Stomach (tissue), 4 donors: ENCODE results near the gene RSRC1.
A peak's percentile ranks its signal among the peaks of the same experiment; 100 is the strongest.

ENCODE experiments used
- CTCF ChIP-seq, 7 experiments: fragments of 450-650 bp in 4 of 7; fragments of 200-600 bp in 3 of 7; sonication (generic) in 3 of 7; IDR thresholded peaks; one replicate each; pipeline ENCODE4 v1.5.1; 2016 to 2019; ENCODE audit warnings: antibody characterized with exemption in 7 of 7, control low read depth in 2 of 7, mild to moderate bottlenecking in 1 of 7
- EP300 ChIP-seq: sonication (generic); formaldehyde crosslinking; IDR thresholded peaks from one replicate; pipeline ENCODE4 v1.6.1; 2017; ENCODE audit warnings: antibody characterized with exemption

- TF ChIP-seq CTCF (IDR thresholded peaks at IDR 0.05) = peak in 2 of 7 experiments; percentile 18 to 32
- TF ChIP-seq EP300 = no peak
These were observed 429.6 kb downstream of the RSRC1 start for GRCh38 chr3:158539414-158540014.
